ENCODE data around the gene ARHGAP22.

DNA sequence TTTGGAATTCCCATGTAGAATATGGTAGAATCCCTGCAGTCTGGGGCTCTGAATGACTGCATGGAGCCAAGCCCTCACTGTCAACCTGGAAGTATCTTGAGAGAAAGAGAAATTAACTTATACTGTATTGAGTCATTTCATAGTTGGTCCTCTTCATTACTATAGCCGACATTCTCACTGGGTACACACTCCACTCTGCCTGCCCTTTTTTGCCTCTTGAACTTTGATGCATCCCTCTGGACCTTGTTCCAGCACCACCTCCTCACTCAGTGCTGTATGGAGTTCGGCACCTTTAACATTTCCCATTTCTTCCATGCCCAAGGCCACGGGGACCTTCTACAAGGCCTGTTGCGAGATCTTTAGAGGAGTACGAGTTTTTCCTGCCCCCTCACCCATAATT lies 4.6 kb upstream of the ARHGAP22 start:
- TF ChIP-seq, protein P1, sequence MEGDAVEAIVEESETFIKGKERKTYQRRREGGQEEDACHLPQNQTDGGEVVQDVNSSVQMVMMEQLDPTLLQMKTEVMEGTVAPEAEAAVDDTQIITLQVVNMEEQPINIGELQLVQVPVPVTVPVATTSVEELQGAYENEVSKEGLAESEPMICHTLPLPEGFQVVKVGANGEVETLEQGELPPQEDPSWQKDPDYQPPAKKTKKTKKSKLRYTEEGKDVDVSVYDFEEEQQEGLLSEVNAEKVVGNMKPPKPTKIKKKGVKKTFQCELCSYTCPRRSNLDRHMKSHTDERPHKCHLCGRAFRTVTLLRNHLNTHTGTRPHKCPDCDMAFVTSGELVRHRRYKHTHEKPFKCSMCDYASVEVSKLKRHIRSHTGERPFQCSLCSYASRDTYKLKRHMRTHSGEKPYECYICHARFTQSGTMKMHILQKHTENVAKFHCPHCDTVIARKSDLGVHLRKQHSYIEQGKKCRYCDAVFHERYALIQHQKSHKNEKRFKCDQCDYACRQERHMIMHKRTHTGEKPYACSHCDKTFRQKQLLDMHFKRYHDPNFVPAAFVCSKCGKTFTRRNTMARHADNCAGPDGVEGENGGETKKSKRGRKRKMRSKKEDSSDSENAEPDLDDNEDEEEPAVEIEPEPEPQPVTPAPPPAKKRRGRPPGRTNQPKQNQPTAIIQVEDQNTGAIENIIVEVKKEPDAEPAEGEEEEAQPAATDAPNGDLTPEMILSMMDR (IDR thresholded peaks at IDR 0.05) = no peak
- no peak for TF ChIP-seq POLR2A (IDR thresholded peaks at IDR 0.05)
